22Rv1 (cell line): ENCODE results near the gene ATP2B3.

Source experiments
- ZFX ChIP-seq: fragments of 450-650 bp; IDR thresholded peaks from 2 replicates; pipeline ENCODE4 v1.6.1; 2017; ENCODE audit warnings: antibody characterized with exemption, borderline replicate concordance
- TF ChIP-seq, protein P1 (sequence below): fragments of 450-650 bp; IDR thresholded peaks from 2 replicates; pipeline ENCODE4 v1.5.1; 2017; ENCODE audit warnings: mild to moderate bottlenecking

- TF ChIP-seq, protein P1, sequence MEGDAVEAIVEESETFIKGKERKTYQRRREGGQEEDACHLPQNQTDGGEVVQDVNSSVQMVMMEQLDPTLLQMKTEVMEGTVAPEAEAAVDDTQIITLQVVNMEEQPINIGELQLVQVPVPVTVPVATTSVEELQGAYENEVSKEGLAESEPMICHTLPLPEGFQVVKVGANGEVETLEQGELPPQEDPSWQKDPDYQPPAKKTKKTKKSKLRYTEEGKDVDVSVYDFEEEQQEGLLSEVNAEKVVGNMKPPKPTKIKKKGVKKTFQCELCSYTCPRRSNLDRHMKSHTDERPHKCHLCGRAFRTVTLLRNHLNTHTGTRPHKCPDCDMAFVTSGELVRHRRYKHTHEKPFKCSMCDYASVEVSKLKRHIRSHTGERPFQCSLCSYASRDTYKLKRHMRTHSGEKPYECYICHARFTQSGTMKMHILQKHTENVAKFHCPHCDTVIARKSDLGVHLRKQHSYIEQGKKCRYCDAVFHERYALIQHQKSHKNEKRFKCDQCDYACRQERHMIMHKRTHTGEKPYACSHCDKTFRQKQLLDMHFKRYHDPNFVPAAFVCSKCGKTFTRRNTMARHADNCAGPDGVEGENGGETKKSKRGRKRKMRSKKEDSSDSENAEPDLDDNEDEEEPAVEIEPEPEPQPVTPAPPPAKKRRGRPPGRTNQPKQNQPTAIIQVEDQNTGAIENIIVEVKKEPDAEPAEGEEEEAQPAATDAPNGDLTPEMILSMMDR = no peak
- TF ChIP-seq ZFX = no peak
Observed at GRCh38 chrX:153620576-153620975, 103.1 kb downstream of the ATP2B3 start.
